OCI-LY7 (cell line): Measurements from ENCODE around the gene DMAC1. TPM values are rescaled to one million over a fixed set of nuclear protein-coding genes. Genes with fewer than 3 reads are reported as not detected.
A peak's percentile ranks its signal among the peaks of the same experiment; 100 is the strongest.

ENCODE experiments used
- BruUV-seq: library from RNA; stranded (reverse); fragments of 400-500 nt; replicated peaks from 2 replicates; lab custom pipeline; 2021; lab: Mats Ljungman, UMichigan
- CTCF ChIA-PET: fragments of 300-600 bp; sonication (Branson Sonifier 250); formaldehyde crosslinking; loops from one replicate; lab custom pipeline; 2022; ENCODE audit warnings: antibody characterized with exemption; ENCODE audit not compliant: unreplicated experiment; lab: Charles Lee
- POLR2A ChIA-PET: fragments of 300-600 bp; sonication (Branson Sonifier 250); formaldehyde crosslinking; loops from one replicate; lab custom pipeline; 2022; ENCODE audit warnings: antibody characterized with exemption; lab: Charles Lee
- DNase-seq: peaks from one replicate; pipeline ENCODE4 v3.0.0-alpha.2; 2015; ENCODE audit warnings: low spot score
- H2AFZ ChIP-seq: fragments of 200-600 bp; sonication (generic), shearing (Covaris generic); 2 replicates; pipeline ENCODE4 v1.6.1; 2014; ENCODE audit warnings: mild to moderate bottlenecking, antibody characterized with exemption, low read length, moderate library complexity
- H3K27ac ChIP-seq: fragments of 200-600 bp; sonication (generic); 2 replicates; pipeline ENCODE4 v1.5.1; 2014; ENCODE audit warnings: mixed run types, low read depth, mild to moderate bottlenecking, moderate library complexity, low read length, inconsistent platforms; ENCODE audit not compliant: poor library complexity, severe bottlenecking
- H3K36me3 ChIP-seq: fragments of 200-600 bp; sonication (generic); 2 replicates; pipeline ENCODE4 v1.6.1; 2014; ENCODE audit warnings: mild to moderate bottlenecking, antibody characterized with exemption, low read length, moderate library complexity, mixed read lengths; ENCODE audit not compliant: insufficient read depth
- H3K4me1 ChIP-seq: fragments of 200-600 bp; sonication (generic); 2 replicates; pipeline ENCODE4 v1.5.1; 2014; ENCODE audit warnings: mild to moderate bottlenecking, low read length; ENCODE audit not compliant: insufficient read depth, poor library complexity, severe bottlenecking
- H3K4me2 ChIP-seq: fragments of 200-600 bp; sonication (generic); 2 replicates; pipeline ENCODE4 v1.6.1; 2014; ENCODE audit warnings: mild to moderate bottlenecking, low read length
- H3K4me3 ChIP-seq: fragments of 200-600 bp; sonication (generic); 2 replicates; pipeline ENCODE4 v1.5.1; 2014; ENCODE audit warnings: mild to moderate bottlenecking, low read depth, low read length; ENCODE audit not compliant: poor library complexity, severe bottlenecking
- H3K79me2 ChIP-seq: fragments of 200-600 bp; sonication (generic); 2 replicates; pipeline ENCODE4 v1.6.1; 2016; ENCODE audit warnings: low read depth, mild to moderate bottlenecking, low read length, moderate library complexity, mixed read lengths; ENCODE audit not compliant: insufficient read depth
- H3K9me2 ChIP-seq: fragments of 200-600 bp; sonication (generic); 2 replicates; pipeline ENCODE4 v1.6.1; 2016; ENCODE audit warnings: mild to moderate bottlenecking, low read length, mixed read lengths; ENCODE audit not compliant: insufficient read depth
- H3K9me3 ChIP-seq: fragments of 200-600 bp; sonication (generic); 2 replicates; pipeline ENCODE4 v1.6.1; 2014; ENCODE audit warnings: mild to moderate bottlenecking, mixed run types, low read length, mixed read lengths
- H4K20me1 ChIP-seq: fragments of 200-600 bp; sonication (generic); 2 replicates; pipeline ENCODE4 v1.6.1; 2014; ENCODE audit warnings: mild to moderate bottlenecking, antibody characterized with exemption, low read length, moderate library complexity, mixed read lengths; ENCODE audit not compliant: insufficient read depth
- CTCF ChIP-seq: fragments of 200-600 bp; sonication (generic); conservative IDR thresholded peaks from 2 replicates; pipeline ENCODE4 v1.5.1; 2014; ENCODE audit warnings: mild to moderate bottlenecking, antibody characterized with exemption, low read length, moderate library complexity, mixed read lengths
- EZH2phosphoT487 ChIP-seq: fragments of 200-600 bp; sonication (generic); IDR thresholded peaks from 2 replicates; pipeline ENCODE4 v1.6.1; 2018; ENCODE audit warnings: low read depth, borderline replicate concordance, mild to moderate bottlenecking, mixed run types, antibody characterized with exemption, low read length, moderate library complexity, mixed read lengths
- intact Hi-C: fragments of 100-400 bp; cut with micrococcal nuclease; formaldehyde crosslinking; loops from one replicate; pipeline ENCODE4 v1.10.0; 2022; ENCODE audit not compliant: unreplicated experiment
- total RNA-seq, 2 experiments: library from RNA; depleted of rRNA in 1 of 2; stranded (reverse); fragments of >200 nt in 1 of 2; shearing (Covaris generic) in 1 of 2; gene quantifications; 2 replicates each; pipeline ENCODE4 v1.2.3, GENCODE V29; 2014 to 2022

The DMAC1 gene
- total RNA-seq, 2 experiments from 2014 or later, result 29.1 to 103 TPM

GRCh38 chr9:7848498-7848897 is 48.9 kb upstream of the DMAC1 start:
- Histone ChIP-seq H3K4me1 (no peaks in the 10 kb centered on the region), H3K4me3 (no peak overlapping the region), H3K36me3 (no peaks in the 10 kb centered on the region), H3K79me2 (no peaks in the 10 kb centered on the region), H3K9me3 (no peaks in the 10 kb centered on the region), H4K20me1 (no peaks in the 10 kb centered on the region), H3K9me2 (no peaks in the 10 kb centered on the region), H3K4me2 (no peak overlapping the region), H3K27ac (no peak overlapping the region), H2AFZ (no peak overlapping the region)
- no TSS peak for BruUV-seq
- DNase-seq, result no peak
- CTCF ChIA-PET, result no interaction called here
- TF ChIP-seq EZH2phosphoT487, result no peak
- TF ChIP-seq CTCF, result no peak
- intact Hi-C loops, result no loop called here
- POLR2A ChIA-PET, result interaction anchor here (0.6 kb wide), 1 partner anchor 1143 kb away, joined by 5 read pairs; no protein-coding TSS in a partner anchor

- Histone ChIP-seq H3K9me2 (no peaks in the 10 kb centered on the region), H3K4me3 (no peak overlapping the region), H3K4me2 (no peak overlapping the region), H2AFZ (no peak overlapping the region), H3K27ac (no peak overlapping the region), H3K36me3 (no peaks in the 10 kb centered on the region), H3K79me2 (no peaks in the 10 kb centered on the region), H3K9me3 (no peaks in the 10 kb centered on the region), H4K20me1 (no peaks in the 10 kb centered on the region), H3K4me1 (no peaks in the 10 kb centered on the region)
- CTCF ChIA-PET, result no interaction called here
- intact Hi-C loops, result no loop called here
- DNase-seq, result peak; percentile 46
- POLR2A ChIA-PET, result no interaction called here
- peak; percentile 73 for TF ChIP-seq CTCF
- no peak for TF ChIP-seq EZH2phosphoT487
- no TSS peak for BruUV-seq
Observed at GRCh38 chr9:7844242-7844641, 44.7 kb upstream of the DMAC1 start.

GRCh38 chr9:7841831-7842230 is 42.3 kb upstream of the DMAC1 start:
- H3K9me3 ChIP-seq, result no peaks in the 10 kb centered on the region
- no peak overlapping the region for H2AFZ ChIP-seq
- no peak for TF ChIP-seq CTCF
- TF ChIP-seq EZH2phosphoT487, result no peak
- no peak overlapping the region for H3K4me2 ChIP-seq
- H3K36me3 ChIP-seq, result no peaks in the 10 kb centered on the region
- H3K27ac ChIP-seq, result no peak overlapping the region
- no peaks in the 10 kb centered on the region for H3K4me1 ChIP-seq
- DNase-seq, result no peak
- POLR2A ChIA-PET, result no interaction called here
- H4K20me1 ChIP-seq, result no peaks in the 10 kb centered on the region
- H3K79me2 ChIP-seq, result no peaks in the 10 kb centered on the region
- no peak overlapping the region for H3K4me3 ChIP-seq
- intact Hi-C loops, result no loop called here
- no TSS peak for BruUV-seq
- CTCF ChIA-PET, result no interaction called here
- 0 out of 2 replicates have a peak, but pooled peaks cover 4% of the 10 kb centered on the region for H3K9me2 ChIP-seq
